ENCODE data around the gene GGT1. TPM values are rescaled to one million over a fixed set of nuclear protein-coding genes. Genes with fewer than 3 reads are reported as not detected.

The GGT1 gene
- polyA plus RNA-seq, 1 experiment: 2.4 TPM

GRCh38 chr22:24559471-24559870 lies 43.5 kb upstream of the GGT1 start:
- no peaks in the 10 kb centered on the region for H3K27me3 ChIP-seq (ENCODE audit: control insufficient read depth, insufficient read depth, low read length)
- no peak overlapping the region for H3K4me3 ChIP-seq (ENCODE audit: low read depth, low read length)
- ChIA-PET CTCF (no interaction called here), POLR2A (no interaction called here)
- TF ChIP-seq, protein P1, sequence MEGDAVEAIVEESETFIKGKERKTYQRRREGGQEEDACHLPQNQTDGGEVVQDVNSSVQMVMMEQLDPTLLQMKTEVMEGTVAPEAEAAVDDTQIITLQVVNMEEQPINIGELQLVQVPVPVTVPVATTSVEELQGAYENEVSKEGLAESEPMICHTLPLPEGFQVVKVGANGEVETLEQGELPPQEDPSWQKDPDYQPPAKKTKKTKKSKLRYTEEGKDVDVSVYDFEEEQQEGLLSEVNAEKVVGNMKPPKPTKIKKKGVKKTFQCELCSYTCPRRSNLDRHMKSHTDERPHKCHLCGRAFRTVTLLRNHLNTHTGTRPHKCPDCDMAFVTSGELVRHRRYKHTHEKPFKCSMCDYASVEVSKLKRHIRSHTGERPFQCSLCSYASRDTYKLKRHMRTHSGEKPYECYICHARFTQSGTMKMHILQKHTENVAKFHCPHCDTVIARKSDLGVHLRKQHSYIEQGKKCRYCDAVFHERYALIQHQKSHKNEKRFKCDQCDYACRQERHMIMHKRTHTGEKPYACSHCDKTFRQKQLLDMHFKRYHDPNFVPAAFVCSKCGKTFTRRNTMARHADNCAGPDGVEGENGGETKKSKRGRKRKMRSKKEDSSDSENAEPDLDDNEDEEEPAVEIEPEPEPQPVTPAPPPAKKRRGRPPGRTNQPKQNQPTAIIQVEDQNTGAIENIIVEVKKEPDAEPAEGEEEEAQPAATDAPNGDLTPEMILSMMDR (IDR thresholded peaks at IDR 0.05; ENCODE audit: insufficient read depth, low read depth, low read length): no peak
- H3K36me3 ChIP-seq (ENCODE audit: control insufficient read depth, insufficient read depth, low read length): peaks cover 9% of the 10 kb centered on the region
- DNase-seq (ENCODE audit: low read depth): no peak

DNA sequence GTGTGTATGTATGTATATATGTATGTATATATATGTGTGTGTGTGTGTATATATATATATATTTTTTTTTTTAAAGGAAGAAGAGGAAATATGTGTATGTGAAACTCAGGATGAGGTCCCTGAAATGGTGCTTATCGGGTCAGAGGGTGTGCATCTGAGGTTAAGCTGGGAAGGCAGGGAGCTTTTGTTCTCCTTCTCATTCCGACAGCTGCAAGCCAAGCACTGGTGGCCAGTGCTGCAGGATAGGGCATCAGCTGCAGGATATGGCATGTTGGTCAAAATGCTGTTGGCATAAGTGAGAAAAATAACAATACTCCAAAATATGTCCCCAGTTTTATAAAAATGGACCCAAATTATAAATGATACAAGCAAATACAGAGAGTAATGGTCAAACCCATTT lies 39.7 kb upstream of the GGT1 start:
- DNase-seq (ENCODE audit: low read depth): no peak
- CTCF ChIA-PET: no interaction called here
- peaks cover 9% of the 10 kb centered on the region for H3K36me3 ChIP-seq (ENCODE audit: control insufficient read depth, insufficient read depth, low read length)
- no peaks in the 10 kb centered on the region for H3K27me3 ChIP-seq (ENCODE audit: control insufficient read depth, insufficient read depth, low read length)
- H3K4me3 ChIP-seq (ENCODE audit: low read depth, low read length): no peak overlapping the region
- TF ChIP-seq, protein P1 (IDR thresholded peaks at IDR 0.05; ENCODE audit: insufficient read depth, low read depth, low read length): no peak
- POLR2A ChIA-PET: no interaction called here

DNA sequence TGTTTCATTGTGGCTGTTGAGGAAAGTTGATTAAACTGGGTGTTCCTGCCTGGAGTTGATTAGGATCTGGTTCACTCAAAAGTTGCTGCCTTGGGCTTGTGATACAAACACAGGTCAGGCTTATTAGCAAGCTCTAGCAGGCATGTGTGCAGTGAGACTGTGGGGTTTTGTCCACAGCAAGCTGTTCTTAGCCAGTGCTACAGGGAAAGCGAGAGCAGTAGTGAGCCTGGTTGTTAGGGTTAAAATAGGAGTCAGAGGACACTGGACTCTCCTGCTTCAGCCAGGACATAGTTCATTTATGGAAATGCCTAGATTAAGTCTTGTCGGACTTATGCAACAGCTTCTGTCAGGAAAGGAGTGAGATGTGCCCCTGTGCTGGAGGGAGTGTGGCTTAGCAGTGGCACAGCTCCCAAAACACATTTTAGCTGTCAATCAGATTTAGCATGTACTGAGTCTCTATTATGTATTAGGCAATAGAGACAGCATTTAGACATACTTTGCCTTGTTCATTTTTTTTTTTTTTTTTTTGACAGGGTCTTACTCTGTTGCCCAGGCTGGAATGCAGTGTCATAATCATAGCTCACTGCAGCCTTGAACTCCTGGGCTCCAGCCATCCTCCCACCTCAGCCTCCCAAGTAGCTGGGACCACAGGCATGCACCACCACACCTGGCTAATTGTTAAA lies 38.5 kb upstream of the GGT1 start:
- Histone ChIP-seq H3K27me3 (ENCODE audit: control insufficient read depth, insufficient read depth, low read length) (no peaks in the 10 kb centered on the region), H3K4me3 (ENCODE audit: low read depth, low read length) (no peak overlapping the region), H3K36me3 (ENCODE audit: control insufficient read depth, insufficient read depth, low read length) (peaks cover 9% of the 10 kb centered on the region)
- TF ChIP-seq, protein P1 (IDR thresholded peaks at IDR 0.05; ENCODE audit: insufficient read depth, low read depth, low read length): no peak
- CTCF ChIA-PET: no interaction called here
- POLR2A ChIA-PET: interaction anchor here (0.5 kb wide), 1 partner anchor 39 kb away, joined by 9 read pairs; the partner anchor contains the start of gene GGT1
- no peak for DNase-seq (ENCODE audit: low read depth)

DNA sequence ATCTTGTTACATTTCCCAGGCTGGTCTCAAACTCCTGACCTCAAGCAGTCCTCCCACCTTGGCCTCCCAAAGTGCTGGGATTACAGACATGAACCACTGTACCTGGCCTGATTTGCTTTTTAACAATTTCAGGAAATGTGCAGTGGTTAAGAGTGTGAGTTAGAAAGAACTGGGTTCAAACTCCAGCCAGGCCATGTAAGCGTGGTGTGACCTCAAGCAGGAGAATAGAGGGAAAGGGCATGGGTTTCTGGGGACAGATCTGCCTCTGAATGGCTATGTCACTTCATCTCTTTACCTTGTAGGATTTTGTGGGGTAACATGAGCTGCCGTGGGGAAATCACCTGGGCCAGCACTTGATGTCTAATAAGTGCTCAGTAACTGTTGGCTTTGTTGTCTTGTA lies 37.9 kb upstream of the GGT1 start:
- H3K27me3 ChIP-seq (ENCODE audit: control insufficient read depth, insufficient read depth, low read length): no peaks in the 10 kb centered on the region
- ChIA-PET POLR2A (interaction anchor here (0.5 kb wide), 1 partner anchor 38 kb away, joined by 9 read pairs; the partner anchor contains the start of gene GGT1), CTCF (no interaction called here)
- no peak overlapping the region for H3K4me3 ChIP-seq (ENCODE audit: low read depth, low read length)
- TF ChIP-seq, protein P1 (IDR thresholded peaks at IDR 0.05; ENCODE audit: insufficient read depth, low read depth, low read length): no peak
- no peak for DNase-seq (ENCODE audit: low read depth)
- H3K36me3 ChIP-seq (ENCODE audit: control insufficient read depth, insufficient read depth, low read length): peaks cover 12% of the 10 kb centered on the region

- POLR2A ChIA-PET: no interaction called here
- CTCF ChIA-PET: no interaction called here
Observed at GRCh38 chr22:24566899-24567511, 36.0 kb upstream of the GGT1 start.

More at GRCh38 chr22:24566899-24567511, 36.0 kb upstream of the GGT1 start:
- Histone ChIP-seq H3K4me3 (ENCODE audit: low read depth, low read length) (no peak overlapping the region), H3K27me3 (ENCODE audit: control insufficient read depth, insufficient read depth, low read length) (no peaks in the 10 kb centered on the region), H3K36me3 (ENCODE audit: control insufficient read depth, insufficient read depth, low read length) (peaks cover 13% of the 10 kb centered on the region)
- DNase-seq (ENCODE audit: low read depth): no peak
- TF ChIP-seq, protein P1 (IDR thresholded peaks at IDR 0.05; ENCODE audit: insufficient read depth, low read depth, low read length): no peak
